GM23248 (cell line): ENCODE measurements around the gene DKC1.

ENCODE experiments used
- EZH2 ChIP-seq: fragments of 200-600 bp; sonication (generic); IDR thresholded peaks from 2 replicates; pipeline ENCODE4 v1.6.1; 2018; ENCODE audit warnings: antibody characterized with exemption, mild to moderate bottlenecking; ENCODE audit not compliant: insufficient read depth, poor library complexity, severe bottlenecking
- EZH2phosphoT487 ChIP-seq: fragments of 200-600 bp; sonication (generic); IDR thresholded peaks from 2 replicates; pipeline ENCODE4 v1.6.1; 2018; ENCODE audit warnings: antibody characterized with exemption, moderate library complexity, mild to moderate bottlenecking, low read depth; ENCODE audit not compliant: insufficient read depth

DNA sequence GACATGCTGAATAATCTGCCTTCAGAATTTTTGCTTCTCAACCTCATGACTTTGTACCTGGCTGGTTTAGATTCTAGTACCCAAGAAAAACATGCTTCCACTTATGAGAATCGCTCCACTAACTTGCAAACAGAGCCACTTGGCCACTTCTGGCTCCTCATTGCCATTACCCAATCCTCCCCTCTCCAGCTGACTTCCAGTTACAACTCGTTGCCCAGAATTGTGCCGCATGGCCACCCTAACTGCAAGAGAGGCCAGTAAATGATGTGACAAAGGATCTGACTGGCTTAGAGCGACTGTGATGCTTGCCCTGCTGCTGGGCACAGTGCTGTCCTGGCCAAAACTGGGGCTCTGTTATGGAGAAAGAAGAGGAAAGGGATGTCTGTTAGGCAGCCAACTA, 4.0 kb upstream of the DKC1 start:
- no peak for TF ChIP-seq EZH2
- TF ChIP-seq EZH2phosphoT487, result no peak
